B cell (primary cell): ENCODE measurements around the gene MORC2. TPM values are rescaled to one million over a fixed set of nuclear protein-coding genes. Genes with fewer than 3 reads are reported as not detected.
A peak's percentile ranks its signal among the peaks of the same experiment; 100 is the strongest.

Experiments used
- ATAC-seq: fragments of 200-7000 bp; cut with Tn5 transposase; one replicate; pipeline ENCODE4 v1.10.0; 2021; ENCODE audit warnings: low read depth, mild to moderate bottlenecking, moderate number of reproducible peaks, moderate library complexity
- CTCF ChIA-PET: fragments of 350-600 bp; sonication (Branson Sonifier 250); formaldehyde crosslinking; loops from one replicate; lab custom pipeline; 2021; ENCODE audit warnings: antibody characterized with exemption, inconsistent platforms; lab: Charles Lee
- POLR2A ChIA-PET: fragments of 350-600 bp; sonication (Branson Sonifier 250); formaldehyde crosslinking; loops from one replicate; lab custom pipeline; 2021; ENCODE audit warnings: antibody characterized with exemption; lab: Charles Lee
- DNase-seq: peaks from one replicate; pipeline ENCODE4 v3.0.0; 2013
- H2AFZ ChIP-seq: 2 replicates; pipeline ENCODE4 v1.6.1; 2012; ENCODE audit warnings: mild to moderate bottlenecking, low read depth, low read length; ENCODE audit not compliant: insufficient read depth, poor library complexity, severe bottlenecking
- H3K27ac ChIP-seq, 2 donors: 1 replicate in 1 of 2; 2 replicates in 1 of 2; pipeline ENCODE4 v1.5.1; 2012 to 2013; ENCODE audit warnings: low read length in 2 of 2, mild to moderate bottlenecking in 2 of 2, moderate library complexity in 1 of 2
- H3K27me3 ChIP-seq, 4 experiments: fragments of 200-600 bp in 1 of 4; sonication (generic) in 1 of 4; replicated peaks in 1 of 4; 1 replicate in 2 of 4; 2 replicates in 2 of 4; pipeline versions ENCODE4 v1.6.1 to v1.7.0; 2013 to 2016; ENCODE audit warnings: low read length in 3 of 4, mild to moderate bottlenecking in 2 of 4, mixed read lengths in 1 of 4, moderate library complexity in 1 of 4; ENCODE audit not compliant: insufficient read depth in 4 of 4, control insufficient read depth in 3 of 4; ENCODE audit errors: control extremely low read depth in 1 of 4
- H3K36me3 ChIP-seq, 2 experiments: replicated peaks in 1 of 2; 1 replicate in 1 of 2; 2 replicates in 1 of 2; pipeline versions ENCODE4 v1.6.1 to v1.7.1; 2013; ENCODE audit warnings: low read length in 1 of 2; ENCODE audit not compliant: insufficient read depth in 2 of 2, control insufficient read depth in 1 of 2; ENCODE audit errors: control extremely low read depth in 1 of 2, extremely low read depth in 1 of 2
- H3K4me1 ChIP-seq, 2 donors: fragments of 200-600 bp in 1 of 2; sonication (generic) in 1 of 2; 1 replicate in 1 of 2; 2 replicates in 1 of 2; pipeline versions ENCODE4 v1.5.1 to v1.6.1; 2013 to 2017; ENCODE audit warnings: low read length in 2 of 2; ENCODE audit not compliant: control insufficient read depth in 2 of 2, insufficient read depth in 2 of 2
- H3K4me2 ChIP-seq: replicated peaks from 2 replicates; pipeline ENCODE3; 2012; ENCODE audit warnings: mild to moderate bottlenecking, low read depth, low read length; ENCODE audit not compliant: poor library complexity, severe bottlenecking
- H3K4me3 ChIP-seq, 5 experiments: fragments of 200-600 bp in 1 of 5; sonication (generic) in 1 of 5; 1 replicate in 3 of 5; 2 replicates in 2 of 5; pipeline versions ENCODE4 v1.5.1 to v1.7.0; 2011 to 2016; ENCODE audit warnings: low read length in 4 of 5, mild to moderate bottlenecking in 4 of 5, low read depth in 2 of 5, control low read depth in 1 of 5, moderate library complexity in 1 of 5; ENCODE audit not compliant: insufficient read depth in 1 of 5; ENCODE audit errors: control extremely low read depth in 1 of 5, extremely low read depth in 1 of 5
- H3K79me2 ChIP-seq: fragments of 200-600 bp; sonication (generic); one replicate; pipeline ENCODE4 v1.6.0; 2016; ENCODE audit warnings: low read length; ENCODE audit not compliant: control insufficient read depth, insufficient read depth
- H3K9ac ChIP-seq: fragments of 200-600 bp; sonication (generic); 2 replicates; pipeline ENCODE4 v1.6.1; 2017; ENCODE audit warnings: mild to moderate bottlenecking, low read length, moderate library complexity
- H3K9me3 ChIP-seq, 3 donors: one replicate each; pipeline versions ENCODE4 v1.6.1 to v1.7.1; 2013; ENCODE audit warnings: low read length in 2 of 3; ENCODE audit not compliant: control insufficient read depth in 2 of 3, insufficient read depth in 1 of 3; ENCODE audit errors: control extremely low read depth in 1 of 3
- H4K20me1 ChIP-seq: 2 replicates; pipeline ENCODE4 v1.6.0; 2012; ENCODE audit warnings: mild to moderate bottlenecking, low read length; ENCODE audit not compliant: insufficient read depth, control insufficient read depth, poor library complexity, severe bottlenecking
- H3K27ac Mint-ChIP-seq: one replicate; pipeline ENCODE4 v1.8.0; 2021; ENCODE audit warnings: mixed read lengths
- H3K27me3 Mint-ChIP-seq: one replicate; pipeline ENCODE4 v1.8.0; 2021; ENCODE audit warnings: mixed read lengths
- H3K4me1 Mint-ChIP-seq: one replicate; pipeline ENCODE4 v1.8.0; 2021; ENCODE audit warnings: mixed read lengths
- H3K4me3 Mint-ChIP-seq: one replicate; pipeline ENCODE4 v1.8.0; 2021; ENCODE audit warnings: mixed read lengths
- H3K9me3 Mint-ChIP-seq: one replicate; pipeline ENCODE4 v1.8.0; 2022; ENCODE audit warnings: mixed read lengths; ENCODE audit not compliant: insufficient read depth
- EZH2 ChIP-seq: IDR thresholded peaks from 2 replicates; pipeline ENCODE4 v1.6.1; 2012; ENCODE audit warnings: borderline replicate concordance, low read depth, mild to moderate bottlenecking, moderate library complexity, low read length; ENCODE audit not compliant: insufficient read depth, poor library complexity, severe bottlenecking
- WGBS: methylation state at CpG from one replicate; pipeline ENCODE4 v1.1.5; 2013; ENCODE audit warnings: missing lambda C conversion rate; ENCODE audit not compliant: insufficient coverage; 5-methylcytosine and 5-hydroxymethylcytosine counted together
- intact Hi-C: fragments of 100-400 bp; cut with micrococcal nuclease; formaldehyde crosslinking; loops from one replicate; pipeline ENCODE4 v1.10.0; 2022
- polyA plus RNA-seq: library from polyadenylated mRNA; depleted of rRNA; stranded (reverse); fragments of >200 nt; gene quantifications from 2 replicates; pipeline ENCODE4 v1.2.3, GENCODE V29; 2012
- total RNA-seq, 2 donors: library from RNA; stranded (reverse); fragments of 120-200 nt in 1 of 2; gene quantifications; 1 replicate in 1 of 2; 2 replicates in 1 of 2; pipeline versions ENCODE4 v1.2.3 to v1.2.4, GENCODE V29; 2013 to 2022
- TF ChIP-seq, protein P1 (sequence below): fragments of 200-600 bp; IDR thresholded peaks from one replicate; pipeline ENCODE4 v1.8.0; 2022; ENCODE audit warnings: antibody characterized with exemption, mild to moderate bottlenecking

The MORC2 gene
- total and polyA plus RNA-seq, 2 donors (not counting 1 experiment from before 2014, with no cell fraction given) = 10.1 to 25.0 TPM

DNA sequence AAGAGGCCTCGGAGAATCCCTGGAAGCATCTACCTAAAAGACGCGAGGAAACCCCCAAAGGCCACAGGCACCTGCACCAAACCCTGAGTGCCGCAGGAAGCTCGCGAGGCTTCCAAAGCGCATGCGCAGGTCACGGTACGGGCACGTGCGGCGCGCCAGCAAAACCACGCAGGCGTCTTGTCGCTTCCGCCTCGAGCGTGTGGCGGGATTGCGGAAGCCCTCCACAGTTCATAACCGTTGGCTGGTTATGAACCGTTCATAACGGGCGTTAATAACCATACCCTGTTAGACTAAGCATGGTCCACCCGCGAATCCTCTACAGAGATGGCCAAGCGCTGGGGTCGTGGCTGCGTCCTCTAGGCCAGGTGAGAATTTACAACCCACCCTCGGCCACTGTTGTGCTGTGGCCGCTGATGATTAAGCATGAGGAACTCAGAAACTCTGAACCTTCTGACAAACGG is 46.4 kb downstream of the MORC2 start:
- Histone ChIP-seq H3K9ac (peak overlapping the region; percentile 71), H3K27ac (peak overlapping the region; percentile 52 to 87), H3K4me1 (peaks cover 9 to 14% of the 10 kb centered on the region in 2 donors), H4K20me1 (no peaks in the 10 kb centered on the region), H3K36me3 (peaks cover 0 to 9% of the 10 kb centered on the region in 2 experiments), H3K4me2 (peak overlapping the region; percentile 89), H3K9me3 (peaks cover 0 to 9% (median 0%) of the 10 kb centered on the region in 3 donors), H3K4me3 (peak overlapping the region in 4 of 5 experiments; percentile 52 to 72 (median 64)), H3K79me2 (peaks cover 23% of the 10 kb centered on the region), H3K27me3 (peaks cover 0 to 6% (median under 1%) of the 10 kb centered on the region in 4 experiments), H2AFZ (peak overlapping the region; percentile 94)
- ChIA-PET CTCF (interaction anchor here (0.5 to 8.2 kb wide), 10 partner anchors 10 to 331 kb away, joined by 3 to 105 read pairs (median 4); partner anchors contain the start of genes MORC2, SLC35E4 and TUG1), POLR2A (interaction anchor here (0.6 to 1.5 kb wide), 4 partner anchors 11 to 288 kb away, joined by 3 to 9 read pairs (median 6); no protein-coding TSS in a partner anchor)
- Mint-ChIP-seq H3K4me3 (peak overlapping the region; percentile 82), H3K27me3 (peaks cover 3% of the 10 kb centered on the region), H3K27ac (peak overlapping the region; percentile 82), H3K9me3 (no peaks in the 10 kb centered on the region), H3K4me1 (peaks cover 12% of the 10 kb centered on the region)
- TF ChIP-seq EZH2 = no peak
- TF ChIP-seq, protein P1, sequence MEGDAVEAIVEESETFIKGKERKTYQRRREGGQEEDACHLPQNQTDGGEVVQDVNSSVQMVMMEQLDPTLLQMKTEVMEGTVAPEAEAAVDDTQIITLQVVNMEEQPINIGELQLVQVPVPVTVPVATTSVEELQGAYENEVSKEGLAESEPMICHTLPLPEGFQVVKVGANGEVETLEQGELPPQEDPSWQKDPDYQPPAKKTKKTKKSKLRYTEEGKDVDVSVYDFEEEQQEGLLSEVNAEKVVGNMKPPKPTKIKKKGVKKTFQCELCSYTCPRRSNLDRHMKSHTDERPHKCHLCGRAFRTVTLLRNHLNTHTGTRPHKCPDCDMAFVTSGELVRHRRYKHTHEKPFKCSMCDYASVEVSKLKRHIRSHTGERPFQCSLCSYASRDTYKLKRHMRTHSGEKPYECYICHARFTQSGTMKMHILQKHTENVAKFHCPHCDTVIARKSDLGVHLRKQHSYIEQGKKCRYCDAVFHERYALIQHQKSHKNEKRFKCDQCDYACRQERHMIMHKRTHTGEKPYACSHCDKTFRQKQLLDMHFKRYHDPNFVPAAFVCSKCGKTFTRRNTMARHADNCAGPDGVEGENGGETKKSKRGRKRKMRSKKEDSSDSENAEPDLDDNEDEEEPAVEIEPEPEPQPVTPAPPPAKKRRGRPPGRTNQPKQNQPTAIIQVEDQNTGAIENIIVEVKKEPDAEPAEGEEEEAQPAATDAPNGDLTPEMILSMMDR = no peak
- ATAC-seq = peak; percentile 75
- intact Hi-C loops = loop anchor here (1.0 to 5.0 kb wide), 2 partner anchors 47 to 330 kb away; partner anchors contain the start of genes PES1 and TUG1
- DNase-seq = peak; percentile 89
- WGBS = 27% methylated on average over 33 of the region's 34 CpGs

DNA sequence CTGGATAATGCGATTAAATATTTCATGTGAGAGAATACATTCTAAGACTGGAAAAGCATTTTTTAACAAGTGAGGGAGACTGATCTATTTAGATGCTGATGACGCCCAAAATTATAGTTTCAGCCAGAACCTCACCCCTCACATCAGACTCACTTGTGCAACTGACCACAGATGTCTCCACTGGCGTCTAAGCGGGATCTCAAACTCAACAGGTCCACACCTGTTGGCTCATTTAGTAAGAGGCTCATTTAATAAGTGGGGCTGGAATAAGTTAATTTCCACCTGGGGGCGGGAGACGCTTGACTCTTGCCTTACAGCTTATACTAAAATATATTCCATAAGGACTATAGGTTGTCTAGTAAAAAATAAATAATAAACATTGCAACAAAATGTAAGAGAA is 47.5 kb downstream of the MORC2 start:
- Mint-ChIP-seq H3K9me3 (no peaks in the 10 kb centered on the region), H3K4me3 (peak overlapping the region; percentile 82), H3K4me1 (peaks cover 12% of the 10 kb centered on the region), H3K27ac (peak overlapping the region; percentile 82), H3K27me3 (peaks cover 3% of the 10 kb centered on the region)
- H3K4me3 ChIP-seq = peak overlapping the region in 4 of 5 experiments; percentile 52 to 72 (median 64)
- ATAC-seq (no peak), DNase-seq (no peak)
- peak overlapping the region in 1 of 2 donors; percentile 87 for H3K27ac ChIP-seq
- H3K79me2 ChIP-seq = peaks cover 23% of the 10 kb centered on the region
- peaks cover 0 to 11% (median 0%) of the 10 kb centered on the region in 3 donors for H3K9me3 ChIP-seq
- POLR2A ChIA-PET = interaction anchor here (0.7 kb wide), 1 partner anchor 10 kb away, joined by 8 read pairs; no protein-coding TSS in a partner anchor
- CTCF ChIA-PET = interaction anchor here (1.3 to 8.2 kb wide), 10 partner anchors 9 to 293 kb away, joined by 3 to 105 read pairs (median 6); partner anchors contain the start of genes MORC2, SLC35E4 and TUG1
- no CpG with 5 or more reads among the region's 6 CpGs for WGBS
- no peaks in the 10 kb centered on the region for H4K20me1 ChIP-seq
- H3K4me2 ChIP-seq = peak overlapping the region; percentile 89
- peak overlapping the region; percentile 94 for H2AFZ ChIP-seq
- peaks cover 0 to 6% (median under 1%) of the 10 kb centered on the region in 4 experiments for H3K27me3 ChIP-seq
- intact Hi-C loops = loop anchor here (5.0 kb wide), 1 partner anchor 329 kb away; the partner anchor contains the start of gene PES1
- H3K9ac ChIP-seq = peak overlapping the region; percentile 71
- H3K4me1 ChIP-seq = peaks cover 9 to 14% of the 10 kb centered on the region in 2 donors
- no peak for TF ChIP-seq EZH2
- TF ChIP-seq, protein P1 = no peak
- H3K36me3 ChIP-seq = peaks cover 0 to 2% of the 10 kb centered on the region in 2 experiments
